ENCODE measurements around the gene SEC22C.
"Not testable (repeated sequence)": the region's sequence is repeated elsewhere in the genome, so short reads cannot be mapped to it uniquely, and the experiment has no call there.

Gene SEC22C

GRCh38 chr3:42591811-42592210 is 10.0 kb upstream of the SEC22C start:
- Mint-ChIP-seq H3K4me3 (peak overlapping the region; percentile 85), H3K36me3 (peaks cover 65% of the 10 kb centered on the region), H3K4me1 (peaks cover 17% of the 10 kb centered on the region), H3K27ac (peak overlapping the region; percentile 93), H3K9me3 (no peaks in the 10 kb centered on the region)
- DNase-seq (ENCODE audit: low spot score in 2 of 2) (no peak), ATAC-seq (no peak)

DNA sequence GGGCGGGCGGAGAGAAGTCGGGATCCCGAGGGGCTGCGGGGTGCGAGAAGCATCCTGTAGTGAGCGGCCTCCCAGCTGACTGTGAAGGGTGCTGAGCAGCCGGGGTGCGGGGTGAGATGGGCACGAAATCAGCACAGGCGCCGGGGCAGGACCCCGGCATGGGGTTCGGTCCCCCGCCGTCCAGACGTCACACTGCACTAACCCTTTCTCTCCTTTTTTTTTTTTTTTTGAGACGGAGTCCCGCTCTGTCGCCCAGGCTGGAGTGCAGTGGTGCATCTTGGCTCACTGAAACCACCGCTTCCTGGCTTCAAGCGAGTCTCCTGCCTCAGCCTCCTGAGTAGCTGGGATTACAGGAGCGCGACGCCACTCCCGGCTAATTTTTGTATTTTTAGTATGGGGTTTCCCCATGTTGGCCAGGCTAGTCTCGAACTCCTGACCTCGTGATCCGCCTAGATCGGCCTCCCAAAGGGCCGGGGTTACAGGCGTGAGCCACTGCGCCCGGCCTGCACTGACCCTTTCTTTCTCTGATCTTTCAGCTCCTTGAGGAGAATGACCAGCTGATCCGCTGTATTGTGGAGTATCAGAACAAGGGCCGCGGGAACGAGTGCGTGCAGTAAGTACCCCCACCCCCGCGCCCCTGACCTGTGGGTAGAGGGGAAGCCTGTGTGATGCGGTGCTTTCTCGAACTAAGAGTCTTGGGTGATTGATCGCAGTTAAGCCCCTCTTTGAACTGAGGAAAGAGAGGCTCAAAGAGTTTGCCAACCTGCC is 9.4 kb upstream of the SEC22C start:
- Mint-ChIP-seq H3K27ac (peak overlapping the region; percentile 93), H3K9me3 (no peaks in the 10 kb centered on the region), H3K4me3 (peak overlapping the region; percentile 85), H3K4me1 (peaks cover 17% of the 10 kb centered on the region), H3K36me3 (peaks cover 61% of the 10 kb centered on the region)
- no peak for ATAC-seq
- DNase-seq (ENCODE audit: low spot score in 2 of 2), result no peak

- Mint-ChIP-seq H3K36me3 (peaks cover 45% of the 10 kb centered on the region), H3K4me1 (peaks cover 17% of the 10 kb centered on the region), H3K27ac (peak overlapping the region; percentile 93), H3K4me3 (peak overlapping the region; percentile 85), H3K9me3 (no peaks in the 10 kb centered on the region)
- ATAC-seq, result no peak
- no peak for DNase-seq (ENCODE audit: low spot score in 2 of 2)
These were observed 7.8 kb upstream of the SEC22C start for GRCh38 chr3:42589382-42590109.

GRCh38 chr3:42588625-42589024 is 6.9 kb upstream of the SEC22C start:
- DNase-seq (ENCODE audit: low spot score in 2 of 2) (no peak), ATAC-seq (no peak)
- Mint-ChIP-seq H3K4me1 (peaks cover 10% of the 10 kb centered on the region), H3K4me3 (no peak overlapping the region), H3K27ac (no peak overlapping the region), H3K9me3 (no peaks in the 10 kb centered on the region), H3K36me3 (peaks cover 36% of the 10 kb centered on the region)

DNA sequence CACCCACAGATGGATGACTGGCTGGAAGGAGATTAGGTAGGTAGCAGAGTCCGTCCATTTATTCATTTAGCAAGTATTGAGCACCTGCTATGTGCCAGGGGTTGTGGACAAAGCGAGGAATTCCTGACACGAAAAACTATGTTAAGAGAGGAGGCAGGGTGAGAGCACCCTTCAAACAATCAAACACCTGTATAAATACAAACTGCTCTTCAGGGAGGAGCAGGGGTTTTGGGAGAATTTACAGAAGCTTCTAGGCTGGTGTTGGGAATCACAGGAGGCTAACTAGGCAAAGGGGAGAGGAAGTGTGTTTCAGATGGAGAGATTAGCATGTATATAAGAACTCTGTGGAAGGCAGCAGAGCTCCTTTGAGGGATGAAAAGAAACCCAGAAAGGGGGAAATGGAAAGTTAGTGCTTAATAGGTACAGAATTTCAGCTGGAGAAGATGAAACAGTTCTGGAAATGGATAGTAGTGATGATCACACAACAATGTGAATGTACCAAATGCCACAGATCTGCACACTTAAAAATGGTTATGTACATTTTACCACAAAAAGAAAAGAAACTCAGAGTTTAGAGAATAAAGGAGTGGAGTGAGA is 805 bp upstream of the SEC22C start:
- no peaks in the 10 kb centered on the region for H3K9me3 Mint-ChIP-seq
- H3K27ac Mint-ChIP-seq, result peak overlapping the region; percentile 90
- H3K4me3 Mint-ChIP-seq, result peak overlapping the region; percentile 87
- peaks cover 42% of the 10 kb centered on the region for H3K4me1 Mint-ChIP-seq
- DNase-seq (ENCODE audit: low spot score in 2 of 2) (no peak), ATAC-seq (no peak)
- peaks cover 19% of the 10 kb centered on the region for H3K36me3 Mint-ChIP-seq

GRCh38 chr3:42581400-42581708 is 413 bp downstream of the SEC22C start:
- H3K4me3 Mint-ChIP-seq, result peak overlapping the region; percentile 87
- no peaks in the 10 kb centered on the region for H3K9me3 Mint-ChIP-seq
- ATAC-seq, result no peak
- H3K4me1 Mint-ChIP-seq, result peaks cover 48% of the 10 kb centered on the region
- H3K27ac Mint-ChIP-seq, result peak overlapping the region; percentile 90
- DNase-seq (ENCODE audit: low spot score in 2 of 2), result no peak
- H3K36me3 Mint-ChIP-seq, result peaks cover 23% of the 10 kb centered on the region

GRCh38 chr3:42579346-42579745 is 2.4 kb downstream of the SEC22C start:
- Mint-ChIP-seq H3K36me3 (peaks cover 37% of the 10 kb centered on the region), H3K27ac (peak overlapping the region; percentile 83), H3K4me3 (peak overlapping the region; percentile 87), H3K4me1 (peaks cover 54% of the 10 kb centered on the region)
- H3K9me3 Mint-ChIP-seq; ATAC-seq; DNase-seq (ENCODE audit: low spot score in 2 of 2): not testable (repeated sequence)

GRCh38 chr3:42578054-42578453 is 3.7 kb downstream of the SEC22C start:
- Mint-ChIP-seq H3K27ac (no peak overlapping the region), H3K4me1 (peaks cover 50% of the 10 kb centered on the region), H3K4me3 (no peak overlapping the region), H3K9me3 (peaks cover 10% of the 10 kb centered on the region), H3K36me3 (peaks cover 50% of the 10 kb centered on the region)
- DNase-seq (ENCODE audit: low spot score in 2 of 2) (no peak), ATAC-seq (no peak)

GRCh38 chr3:42575137-42575741 is 6.5 kb downstream of the SEC22C start:
- H3K27ac Mint-ChIP-seq, result no peak overlapping the region
- peaks cover 34% of the 10 kb centered on the region for H3K4me1 Mint-ChIP-seq
- no peak for DNase-seq (ENCODE audit: low spot score in 2 of 2)
- ATAC-seq, result no peak
- no peak overlapping the region for H3K4me3 Mint-ChIP-seq
- peaks cover 10% of the 10 kb centered on the region for H3K9me3 Mint-ChIP-seq
- H3K36me3 Mint-ChIP-seq, result peaks cover 43% of the 10 kb centered on the region

- DNase-seq (ENCODE audit: low spot score in 2 of 2), result no peak
These were observed 9.5 kb downstream of the SEC22C start for GRCh38 chr3:42572278-42572677.

DNA sequence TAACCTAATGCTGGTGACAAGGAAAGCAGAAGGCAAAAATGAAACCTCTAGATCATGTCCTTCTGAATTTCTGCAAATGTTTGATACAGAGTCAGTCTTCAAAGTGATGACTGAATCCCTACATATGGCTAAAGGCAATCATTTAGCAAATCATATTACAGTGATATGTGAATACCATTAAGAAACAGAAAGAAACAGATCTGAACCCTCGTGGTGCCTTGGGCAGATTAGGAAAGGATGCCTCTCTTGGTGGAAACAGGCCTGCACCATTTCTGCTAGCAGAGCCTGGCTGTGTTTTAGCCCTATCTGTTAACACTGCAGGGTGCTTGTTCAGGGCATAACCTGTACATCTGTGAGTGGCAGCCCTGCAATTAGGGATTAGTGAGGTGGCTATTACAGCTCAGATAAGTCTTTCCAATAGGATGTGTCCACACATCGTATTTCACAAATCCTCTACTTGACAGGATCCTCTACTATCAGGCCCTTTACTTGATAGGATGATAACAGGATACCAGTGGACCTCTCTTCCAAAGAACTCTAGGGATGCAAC is 12.1 kb downstream of the SEC22C start:
- H3K4me3 Mint-ChIP-seq, result no peak overlapping the region
- no peak for DNase-seq (ENCODE audit: low spot score in 2 of 2)
- H3K27ac Mint-ChIP-seq, result no peak overlapping the region
- H3K9me3 Mint-ChIP-seq, result peaks cover 4% of the 10 kb centered on the region
- H3K36me3 Mint-ChIP-seq, result peaks cover 68% of the 10 kb centered on the region
- no peak for ATAC-seq
- H3K4me1 Mint-ChIP-seq, result peaks cover 12% of the 10 kb centered on the region

More at GRCh38 chr3:42572278-42572677, 9.5 kb downstream of the SEC22C start:
- Mint-ChIP-seq H3K27ac (no peak overlapping the region), H3K4me3 (no peak overlapping the region), H3K9me3 (peaks cover 10% of the 10 kb centered on the region), H3K4me1 (peaks cover 21% of the 10 kb centered on the region), H3K36me3 (peaks cover 54% of the 10 kb centered on the region)
- peak; percentile 74 for ATAC-seq

- no peaks in the 10 kb centered on the region for H3K9me3 Mint-ChIP-seq
- H3K4me3 Mint-ChIP-seq, result no peak overlapping the region
- DNase-seq (ENCODE audit: low spot score in 2 of 2), result no peak
- H3K4me1 Mint-ChIP-seq, result no peaks in the 10 kb centered on the region
- peak overlapping the region; percentile 58 for H3K27ac Mint-ChIP-seq
- H3K36me3 Mint-ChIP-seq, result peaks cover 90% of the 10 kb centered on the region
- ATAC-seq, result peak; percentile 26
These were observed 19.5 kb downstream of the SEC22C start for GRCh38 chr3:42562047-42562907.

DNA sequence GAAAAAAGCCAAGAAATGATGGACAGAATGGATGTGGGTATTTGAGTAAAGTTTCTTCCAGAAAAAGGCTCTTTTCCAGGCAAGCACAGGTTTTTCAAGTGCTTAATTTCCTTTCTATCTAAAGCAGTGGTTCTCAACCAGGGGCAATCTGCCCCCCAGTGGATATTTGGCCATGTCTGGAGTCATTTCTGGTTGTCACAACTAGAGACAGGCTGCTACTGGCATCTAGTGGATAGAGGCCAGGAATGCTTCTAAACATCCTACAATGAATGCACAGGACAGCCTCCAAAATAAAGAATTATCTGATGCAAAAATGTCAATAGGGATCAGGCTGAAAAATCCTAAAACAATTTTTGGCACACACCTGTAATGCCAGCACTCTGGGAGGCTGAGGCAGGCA is 23.9 kb downstream of the SEC22C start:
- ATAC-seq, result no peak
- Mint-ChIP-seq H3K27ac (no peak overlapping the region), H3K4me3 (no peak overlapping the region), H3K36me3 (peaks cover 100% of the 10 kb centered on the region), H3K9me3 (no peaks in the 10 kb centered on the region), H3K4me1 (peaks cover 16% of the 10 kb centered on the region)
- no peak for DNase-seq (ENCODE audit: low spot score in 2 of 2)

DNA sequence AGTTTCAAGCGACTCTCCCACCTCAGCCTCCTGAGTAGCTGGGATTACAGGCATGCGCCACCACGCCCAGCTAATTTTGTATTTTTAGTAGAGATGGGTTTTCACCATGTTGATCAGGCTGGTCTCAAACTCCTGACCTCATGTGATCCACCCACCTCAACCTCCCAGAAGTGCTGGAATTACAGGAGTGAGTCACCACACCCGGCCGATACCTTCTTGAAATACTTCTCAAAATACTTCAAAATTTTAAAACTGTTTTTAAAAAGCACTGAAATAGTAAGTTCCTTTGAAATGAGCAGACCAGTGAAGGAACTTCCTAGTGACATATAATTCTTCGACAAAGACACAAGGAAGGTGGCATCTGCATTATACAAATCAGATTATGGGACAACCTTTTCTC is 24.9 kb downstream of the SEC22C start:
- not testable (repeated sequence) for H3K9me3 Mint-ChIP-seq; DNase-seq (ENCODE audit: low spot score in 2 of 2); ATAC-seq
- peak overlapping the region; percentile 49 for H3K4me3 Mint-ChIP-seq
- peaks cover 100% of the 10 kb centered on the region for H3K36me3 Mint-ChIP-seq
- peak overlapping the region; percentile 98 for H3K27ac Mint-ChIP-seq
- peaks cover 16% of the 10 kb centered on the region for H3K4me1 Mint-ChIP-seq
